ENCODE results near the gene RGS7.
"Not testable (repeated sequence)": the region's sequence is repeated elsewhere in the genome, so short reads cannot be mapped to it uniquely, and the experiment has no call there.

RGS7 gene

DNA sequence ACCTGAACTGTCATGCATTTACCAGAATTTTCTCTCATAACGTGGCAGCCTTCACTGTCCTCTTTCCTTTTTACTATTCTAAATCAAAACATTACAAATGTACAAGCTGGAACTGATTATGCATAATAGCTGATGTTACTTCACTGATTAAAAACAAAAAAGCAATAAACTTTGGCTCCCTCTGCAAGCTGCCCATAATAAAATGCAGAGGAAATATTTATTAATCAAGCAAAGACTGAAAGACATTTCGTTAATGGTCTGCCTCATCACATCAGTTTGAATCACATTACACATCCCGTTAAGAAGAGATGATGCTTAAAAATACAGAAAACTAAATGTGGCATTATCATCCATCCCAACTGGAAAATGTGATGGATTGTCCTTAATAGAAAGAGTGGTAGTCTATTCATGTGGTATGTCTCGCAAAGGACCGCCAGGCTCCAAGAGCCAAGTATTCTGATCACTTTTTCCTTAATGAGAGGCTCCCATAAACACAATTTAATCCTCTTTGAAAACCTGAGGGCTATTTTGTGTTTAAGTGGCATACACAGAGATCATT, 225.3 kb downstream of the RGS7 start:
- DNase-seq = no peak

DNA sequence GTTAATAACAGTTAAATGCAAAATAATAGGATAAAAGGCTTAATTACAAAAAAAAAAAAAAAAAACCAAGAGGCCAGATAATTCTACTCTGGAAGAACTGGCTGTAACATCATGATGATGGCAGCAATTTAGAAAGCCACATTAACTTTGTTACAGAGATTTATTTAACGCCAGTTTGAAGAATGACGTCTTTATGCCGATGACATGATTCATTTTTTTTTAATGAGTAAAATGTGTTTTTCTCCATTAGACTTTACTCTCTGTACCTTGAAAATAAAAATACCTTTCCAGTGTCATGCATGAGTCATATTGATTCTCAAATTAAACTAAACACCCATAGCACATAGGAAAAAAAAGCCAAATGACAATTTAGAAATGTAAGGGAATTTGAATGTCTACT, 226.1 kb downstream of the RGS7 start:
- no peak for DNase-seq

DNA sequence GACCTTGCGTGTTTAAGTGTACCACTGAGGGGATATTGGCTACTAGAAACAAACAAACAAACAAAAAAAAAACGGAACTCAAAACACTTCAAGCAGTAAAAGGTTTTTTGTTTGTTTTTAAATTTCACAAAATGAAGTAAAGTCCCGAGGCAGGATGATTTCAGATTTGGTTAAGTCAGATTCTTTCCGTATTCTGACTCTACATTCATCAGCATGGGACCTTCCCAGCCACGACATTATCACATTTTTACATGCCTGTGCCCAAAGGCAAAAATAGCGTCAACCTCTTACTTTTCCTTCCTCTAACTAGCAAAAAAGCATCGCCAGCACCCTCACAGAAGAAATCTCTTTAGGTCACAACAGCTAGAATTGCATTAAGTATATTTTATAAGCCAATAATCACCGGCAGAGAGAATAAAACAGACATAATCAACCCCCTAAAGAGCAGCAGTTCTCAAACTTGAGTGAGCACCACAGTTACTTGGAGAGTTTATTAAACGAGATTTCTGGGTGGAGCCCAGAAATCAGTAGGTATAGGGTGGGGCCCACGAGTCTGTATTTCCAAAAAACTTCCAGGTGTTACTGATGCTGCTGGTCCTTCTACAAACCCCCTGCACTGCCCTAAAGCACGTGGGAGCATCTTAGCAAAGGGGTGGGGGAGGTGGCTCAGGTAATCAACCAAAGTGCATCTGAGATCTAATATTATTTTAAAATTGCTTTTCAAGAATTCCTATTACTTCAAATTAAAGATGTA, 227.6 kb downstream of the RGS7 start:
- DNase-seq = no peak

DNA sequence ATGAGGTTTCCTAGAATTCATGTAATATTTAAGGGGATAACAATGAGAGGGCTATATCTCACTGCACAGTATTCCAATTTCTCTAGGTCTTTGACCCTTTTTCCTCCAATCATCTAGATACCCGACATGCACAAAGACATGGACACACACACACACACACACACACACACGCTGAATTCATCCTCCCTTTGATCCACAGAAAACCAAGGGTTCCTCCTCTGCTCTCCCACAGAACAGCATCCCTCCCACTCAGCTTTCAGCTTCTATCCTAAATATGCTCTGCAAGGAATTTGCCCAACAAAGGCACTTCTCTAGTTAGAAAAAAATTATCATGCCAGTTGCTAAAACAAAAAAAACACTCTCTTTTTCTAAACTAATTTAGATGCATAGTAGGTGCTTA, 231.7 kb downstream of the RGS7 start:
- no peak for DNase-seq

DNA sequence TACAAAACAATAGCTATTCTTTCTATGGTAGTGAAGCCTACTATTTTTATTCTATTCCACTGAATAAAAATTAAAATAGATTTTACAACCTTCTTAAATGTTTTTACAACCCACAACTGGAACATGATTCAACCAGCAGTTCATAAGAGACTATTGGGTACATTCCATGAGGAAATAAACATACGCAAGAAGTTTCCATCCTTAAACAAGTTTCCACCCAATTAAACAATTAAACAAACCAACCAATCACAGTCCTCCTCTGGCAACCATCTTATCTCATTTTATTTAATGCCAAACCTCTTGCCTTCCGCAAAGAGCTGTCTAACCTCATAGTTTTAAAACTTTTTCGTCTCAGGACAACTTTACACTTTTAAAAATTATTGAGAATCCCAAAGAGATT, 239.0 kb downstream of the RGS7 start:
- no peak for DNase-seq

DNA sequence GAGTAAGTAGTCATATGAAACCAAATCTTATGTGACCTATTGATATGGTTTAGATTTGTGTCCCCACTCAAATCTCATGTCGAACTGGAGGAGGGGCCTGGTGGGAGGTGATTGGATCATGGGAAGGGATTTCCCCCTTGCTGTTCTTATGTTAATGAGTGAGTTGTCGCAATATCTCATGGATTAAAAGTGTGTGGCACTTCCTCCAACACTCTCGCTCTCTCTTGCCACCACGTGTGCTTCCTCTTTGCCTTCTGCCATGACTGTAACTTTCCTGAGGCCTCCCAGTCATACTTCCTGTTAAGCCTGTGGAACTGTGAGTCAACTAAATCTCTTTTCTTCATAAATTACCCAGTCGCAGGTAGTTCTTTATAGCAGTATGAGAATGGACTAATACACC, 241.2 kb downstream of the RGS7 start:
- no peak for DNase-seq

DNA sequence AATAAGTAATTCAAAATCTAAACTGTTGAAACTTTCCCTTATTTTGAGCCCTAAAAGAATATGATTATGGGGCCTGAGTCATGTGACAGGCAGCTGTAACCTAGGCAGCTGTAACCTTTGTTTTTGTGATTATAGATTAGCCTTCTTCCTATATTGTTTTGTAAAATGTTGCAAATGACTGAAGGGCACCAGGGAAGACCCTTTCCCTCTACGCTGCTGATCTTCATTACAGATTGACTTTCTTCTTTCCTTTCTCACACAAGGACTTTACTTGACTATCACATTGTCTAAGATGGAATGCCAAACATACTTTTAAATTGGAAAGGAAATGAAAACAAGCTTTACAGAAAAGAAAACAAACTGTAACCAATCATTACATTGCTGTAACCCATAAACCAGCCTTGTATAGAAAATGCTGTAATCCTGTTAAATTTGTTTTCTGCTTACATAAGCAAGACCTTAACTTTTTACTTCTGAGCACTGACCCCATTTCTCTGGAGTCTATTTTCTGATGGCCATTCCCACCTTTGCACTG, 242.2 kb downstream of the RGS7 start:
- DNase-seq = no peak

DNA sequence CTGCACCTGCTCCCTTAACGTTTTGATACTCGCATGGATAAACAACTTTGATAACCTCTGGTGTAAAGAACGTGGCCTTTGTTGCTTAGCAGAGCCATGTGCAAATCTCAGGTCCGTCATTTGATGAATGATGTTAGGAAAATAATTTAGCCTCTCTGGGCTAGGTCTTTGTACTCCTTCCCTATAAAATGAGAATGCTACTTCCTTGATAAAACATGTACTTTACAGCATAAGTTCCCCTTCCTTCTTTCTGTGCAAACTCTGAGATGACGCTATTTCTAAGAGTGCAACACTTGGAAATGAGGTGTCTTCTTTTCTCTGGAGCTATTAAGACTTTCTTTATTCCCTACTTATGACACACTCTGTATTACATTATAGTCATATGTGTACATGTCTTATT, 243.4 kb downstream of the RGS7 start:
- no peak for DNase-seq

DNA sequence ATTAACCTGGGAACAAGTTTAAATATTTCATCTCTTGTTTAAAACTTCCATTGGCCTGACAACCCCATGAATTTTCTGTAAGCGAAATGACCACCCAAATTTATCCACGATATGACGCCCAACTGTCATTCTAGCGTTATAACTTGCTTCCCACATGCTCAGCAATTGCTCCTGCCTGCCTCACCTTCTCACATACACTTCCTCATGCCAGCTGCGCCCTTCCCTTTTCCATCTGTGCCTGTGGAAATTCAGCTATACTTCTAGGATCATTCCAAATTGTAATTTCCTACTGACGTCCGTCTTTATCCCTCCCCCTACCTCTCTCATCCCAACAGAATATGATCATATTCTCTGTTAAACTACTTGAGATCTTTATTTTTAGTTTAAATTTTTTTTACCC, 248.0 kb downstream of the RGS7 start:
- DNase-seq = no peak

DNA sequence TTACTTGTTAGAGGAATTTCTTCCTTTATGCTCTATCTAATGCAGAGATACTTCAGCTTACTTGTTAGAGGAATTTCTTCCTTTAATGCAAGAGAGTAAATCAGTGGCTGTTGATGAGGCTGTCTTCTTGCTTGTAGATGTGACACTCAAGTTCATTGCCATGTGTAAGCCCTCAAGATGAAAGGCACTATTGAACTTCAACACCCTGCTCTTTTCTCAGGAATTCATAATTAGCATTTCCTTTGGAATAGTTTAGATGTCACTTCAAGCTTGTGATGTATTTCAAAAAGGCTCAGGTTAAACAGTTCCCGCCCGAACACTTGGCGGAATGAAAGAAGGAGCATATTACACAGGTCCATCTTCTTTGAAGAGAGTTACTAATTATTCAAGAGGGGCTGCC, 251.9 kb downstream of the RGS7 start:
- DNase-seq = no peak

DNA sequence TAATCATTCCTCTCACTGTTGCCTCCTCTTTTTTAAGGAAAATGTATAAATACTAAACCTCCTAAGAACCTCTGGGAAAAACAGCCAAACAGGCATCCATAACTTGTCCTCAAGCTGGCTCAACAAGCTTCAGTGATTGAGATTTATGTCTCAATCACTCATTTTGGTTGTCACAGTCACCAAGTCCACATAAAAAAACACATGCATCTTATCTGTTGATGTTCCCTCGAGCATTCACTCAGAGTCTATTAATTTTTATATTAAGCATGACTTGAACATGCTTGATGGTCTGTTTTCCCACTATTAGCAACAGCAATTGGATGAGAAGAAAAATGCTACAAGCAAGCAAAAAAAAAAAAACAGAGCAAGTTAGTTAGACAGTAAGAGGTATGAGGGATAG, 254.3 kb downstream of the RGS7 start:
- no peak for DNase-seq

DNA sequence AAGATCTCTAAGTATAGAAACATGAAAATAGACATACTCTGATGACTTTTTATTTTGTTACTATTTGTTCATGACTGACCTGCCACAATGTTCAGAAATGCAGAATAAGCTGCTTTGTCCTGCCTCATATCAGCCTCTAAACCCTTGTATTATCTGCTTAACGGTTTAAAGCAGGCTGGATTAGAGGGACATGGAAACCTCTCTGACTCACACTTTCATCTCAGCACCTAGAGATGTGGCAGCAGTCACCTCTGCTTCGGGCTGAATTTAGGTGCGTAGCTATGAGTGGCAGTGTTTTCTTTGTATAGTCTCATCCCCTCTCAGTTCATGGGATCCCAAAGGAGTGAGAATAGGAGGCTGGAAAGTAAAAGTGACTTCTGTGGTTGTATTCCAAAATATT, 255.4 kb downstream of the RGS7 start:
- no peak for DNase-seq

DNA sequence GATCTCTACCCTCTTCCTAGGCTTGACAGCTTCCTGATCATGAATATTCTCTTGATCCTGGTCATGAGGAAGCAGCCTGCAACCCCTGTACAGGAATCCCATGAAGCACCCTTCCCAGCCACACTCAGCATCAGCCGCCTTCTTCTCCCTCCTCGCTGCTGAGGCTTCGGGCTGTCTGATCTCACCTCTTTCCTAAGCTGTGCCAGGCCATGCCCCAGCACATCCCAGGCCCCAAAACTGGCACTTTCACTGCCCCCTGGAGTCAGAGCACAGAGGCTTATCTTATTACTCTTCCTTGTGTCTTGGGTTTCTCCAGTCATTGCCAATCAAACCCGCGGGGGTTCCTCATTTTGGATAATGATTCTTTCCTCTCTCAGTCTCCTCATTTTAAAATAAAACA, 259.5 kb downstream of the RGS7 start:
- DNase-seq = no peak

DNA sequence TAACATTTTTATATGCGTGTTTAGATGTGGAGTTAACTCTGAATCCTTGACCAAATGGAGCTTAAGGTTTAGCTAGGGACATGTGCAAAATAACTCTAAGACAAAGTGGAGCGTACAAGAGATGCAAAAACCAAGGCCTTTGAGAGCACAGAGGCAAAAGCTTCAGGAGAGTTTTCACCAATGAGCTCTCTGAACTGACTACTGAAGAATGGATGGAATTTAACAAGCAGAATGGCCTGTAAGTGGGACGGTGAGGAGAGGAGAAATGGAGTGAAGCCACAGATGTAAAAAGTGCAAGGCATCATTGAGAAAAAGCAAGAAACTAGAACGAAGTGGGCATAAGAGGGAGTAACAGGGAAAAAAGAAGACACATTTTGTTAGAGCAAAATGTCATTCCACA, 260.0 kb downstream of the RGS7 start:
- no peak for DNase-seq

DNA sequence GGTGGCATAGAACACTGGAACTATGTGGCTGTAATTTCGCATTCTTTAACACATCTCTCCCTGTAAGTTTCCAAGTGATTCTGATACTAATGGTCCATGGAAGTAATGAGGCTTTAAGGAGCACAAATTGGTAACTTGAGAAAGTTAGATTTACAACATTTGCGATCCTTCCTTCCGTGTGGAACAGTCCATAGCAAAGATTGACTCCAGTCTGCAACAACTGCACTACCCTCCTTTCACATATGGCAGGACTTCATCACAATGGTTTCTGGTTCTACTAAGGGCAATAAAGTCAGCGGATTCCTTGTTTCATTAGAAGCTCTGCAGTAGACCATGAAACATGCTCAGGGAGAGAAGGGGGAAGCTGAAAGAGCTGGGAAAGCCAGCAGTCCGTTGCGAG, 261.2 kb downstream of the RGS7 start:
- DNase-seq = no peak

DNA sequence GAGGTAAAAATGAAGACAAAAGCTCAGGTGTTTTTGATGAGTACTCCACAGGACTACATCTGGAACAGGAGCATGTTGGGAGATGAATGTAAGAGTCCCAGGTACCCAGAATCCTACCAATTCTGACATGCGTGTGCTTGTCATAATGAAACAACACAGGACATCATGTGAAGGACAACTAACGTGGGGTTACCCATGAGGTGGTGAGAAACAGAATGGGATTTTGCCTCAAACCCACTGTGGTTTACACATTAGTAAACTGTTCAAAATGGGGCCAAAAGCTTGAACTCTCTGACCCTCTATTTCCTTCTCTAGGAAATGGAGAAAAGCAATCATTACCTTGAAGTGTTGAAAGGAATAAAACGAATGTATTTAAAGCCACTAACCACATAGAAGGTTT, 266.2 kb downstream of the RGS7 start:
- DNase-seq = no peak

DNA sequence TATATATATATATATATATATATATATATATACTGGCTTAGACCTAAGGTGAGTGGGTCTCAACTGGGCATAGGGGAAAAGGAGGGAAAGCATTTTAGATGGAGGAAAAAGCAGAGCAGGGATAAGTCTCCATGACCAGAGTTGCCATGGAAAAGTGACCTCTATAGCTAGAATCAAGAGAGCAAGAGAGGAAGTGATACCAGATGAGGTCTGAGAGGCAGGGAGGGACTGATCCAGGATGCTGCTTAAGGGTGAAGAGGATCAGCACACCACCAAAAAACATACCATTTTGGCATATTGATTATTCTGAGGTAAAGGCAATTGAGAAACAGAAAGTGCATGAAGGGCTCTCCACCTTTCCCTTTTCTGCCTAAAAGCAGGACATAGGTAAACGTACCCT, 267.9 kb downstream of the RGS7 start:
- DNase-seq = not testable (repeated sequence)

DNA sequence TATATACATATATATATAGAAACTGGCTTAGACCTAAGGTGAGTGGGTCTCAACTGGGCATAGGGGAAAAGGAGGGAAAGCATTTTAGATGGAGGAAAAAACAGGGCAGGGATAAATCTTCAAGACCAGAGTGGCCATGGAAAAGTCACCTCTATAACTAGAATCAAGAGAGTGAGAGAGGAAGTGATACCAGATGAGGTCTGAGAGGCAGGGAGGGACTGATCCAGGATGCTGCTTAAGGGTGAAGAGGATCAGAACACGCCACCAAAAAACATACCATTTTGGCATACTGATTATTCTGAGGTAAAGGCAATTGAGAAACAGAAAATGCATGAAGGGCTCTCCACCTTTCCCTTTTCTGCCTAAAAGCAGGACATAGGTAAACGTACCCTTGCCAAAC, 268.9 kb downstream of the RGS7 start:
- DNase-seq = not testable (repeated sequence)

DNA sequence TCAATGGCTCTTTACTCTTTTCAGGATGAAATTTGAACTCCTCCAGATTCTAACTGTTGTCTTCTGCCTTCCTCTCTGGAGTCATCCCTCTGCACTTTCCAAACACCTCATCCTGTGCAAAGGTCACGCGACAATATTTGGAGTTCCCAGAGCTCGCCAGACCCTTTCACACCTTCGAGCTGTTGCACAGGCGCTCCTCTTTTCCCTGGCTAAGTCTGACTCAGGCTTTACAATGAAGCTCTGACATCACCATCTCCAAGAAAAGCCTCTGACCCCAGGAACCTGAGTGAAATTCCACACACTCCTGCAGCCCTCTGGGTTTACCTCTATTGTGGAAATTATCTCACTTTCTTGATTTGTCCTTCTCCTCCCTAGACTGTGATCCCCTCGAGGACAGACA, 270.3 kb downstream of the RGS7 start:
- DNase-seq = no peak

DNA sequence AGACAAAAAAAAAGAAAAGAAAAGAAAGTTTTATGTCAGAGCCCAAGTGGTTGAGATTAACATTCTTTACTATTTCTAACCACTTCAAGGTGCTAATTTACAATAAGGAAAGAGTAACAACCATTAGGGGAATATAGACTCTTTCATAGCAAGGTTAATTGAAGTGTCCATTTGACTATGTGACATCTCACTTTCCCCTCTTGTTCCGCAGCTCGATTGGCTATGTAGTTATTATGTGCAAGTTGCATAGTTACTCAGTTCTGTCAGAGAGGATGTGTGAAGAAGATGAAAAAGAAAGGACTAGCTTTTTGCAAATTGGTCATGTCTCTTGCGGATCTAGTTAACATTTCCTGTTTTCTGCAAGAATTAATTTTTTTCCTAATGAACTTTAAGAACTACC, 273.7 kb downstream of the RGS7 start:
- DNase-seq = no peak

DNA sequence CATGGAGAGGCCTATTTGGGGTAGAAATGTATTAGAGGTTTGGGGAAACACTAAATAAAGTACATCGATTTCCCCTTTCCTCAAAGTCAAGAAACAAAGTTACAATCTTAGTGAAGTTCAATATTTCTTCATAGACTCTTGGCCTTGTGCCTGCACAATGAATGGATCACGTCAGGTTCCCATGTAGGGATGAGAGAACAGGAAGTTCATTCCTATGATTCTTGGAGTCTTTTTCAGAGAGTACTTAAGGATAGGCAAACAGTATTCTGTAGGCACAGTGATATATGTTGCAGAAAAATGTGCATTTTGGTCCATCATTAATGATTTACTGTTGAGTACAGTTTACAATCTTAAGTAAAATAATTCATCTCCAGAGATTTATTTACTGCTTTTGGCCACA, 275.5 kb downstream of the RGS7 start:
- no peak for DNase-seq

DNA sequence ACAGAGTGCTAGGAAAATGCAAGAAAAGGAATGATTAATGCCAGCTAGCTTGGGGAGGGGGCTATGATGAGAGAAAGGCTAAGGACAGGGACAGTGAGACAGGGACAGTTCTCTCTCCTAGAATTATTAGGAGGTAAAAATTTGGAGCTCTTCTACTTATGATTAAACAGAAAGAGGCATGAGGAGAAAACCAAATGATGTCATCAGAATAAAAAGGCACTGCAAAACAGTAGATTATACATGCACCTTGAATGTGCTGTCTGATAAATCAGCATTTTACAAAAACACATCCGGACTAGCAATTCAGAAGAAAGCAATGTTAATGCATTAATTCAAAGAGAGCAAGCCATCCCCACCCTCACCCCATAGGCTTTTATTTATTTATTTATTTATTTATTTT, 277.5 kb downstream of the RGS7 start:
- no peak for DNase-seq

DNA sequence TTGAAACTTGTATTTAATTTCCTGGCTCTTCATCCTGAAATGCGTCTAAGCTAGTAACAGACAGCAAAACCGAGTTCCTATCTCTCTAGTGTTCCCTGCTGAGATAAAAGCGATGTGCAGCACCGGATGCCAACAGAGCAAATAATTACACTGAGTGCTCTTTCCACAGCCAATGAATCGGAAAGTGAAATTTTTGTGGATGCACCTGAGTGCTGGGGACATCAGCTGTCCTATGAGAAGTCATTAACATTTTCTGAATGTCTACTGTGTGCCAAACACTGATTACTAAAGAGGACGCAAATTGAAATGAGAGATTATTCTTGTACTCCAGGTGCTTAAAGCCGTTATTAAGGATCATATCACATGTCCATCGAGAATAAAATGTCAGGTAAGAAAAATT, 278.0 kb downstream of the RGS7 start:
- no peak for DNase-seq

DNA sequence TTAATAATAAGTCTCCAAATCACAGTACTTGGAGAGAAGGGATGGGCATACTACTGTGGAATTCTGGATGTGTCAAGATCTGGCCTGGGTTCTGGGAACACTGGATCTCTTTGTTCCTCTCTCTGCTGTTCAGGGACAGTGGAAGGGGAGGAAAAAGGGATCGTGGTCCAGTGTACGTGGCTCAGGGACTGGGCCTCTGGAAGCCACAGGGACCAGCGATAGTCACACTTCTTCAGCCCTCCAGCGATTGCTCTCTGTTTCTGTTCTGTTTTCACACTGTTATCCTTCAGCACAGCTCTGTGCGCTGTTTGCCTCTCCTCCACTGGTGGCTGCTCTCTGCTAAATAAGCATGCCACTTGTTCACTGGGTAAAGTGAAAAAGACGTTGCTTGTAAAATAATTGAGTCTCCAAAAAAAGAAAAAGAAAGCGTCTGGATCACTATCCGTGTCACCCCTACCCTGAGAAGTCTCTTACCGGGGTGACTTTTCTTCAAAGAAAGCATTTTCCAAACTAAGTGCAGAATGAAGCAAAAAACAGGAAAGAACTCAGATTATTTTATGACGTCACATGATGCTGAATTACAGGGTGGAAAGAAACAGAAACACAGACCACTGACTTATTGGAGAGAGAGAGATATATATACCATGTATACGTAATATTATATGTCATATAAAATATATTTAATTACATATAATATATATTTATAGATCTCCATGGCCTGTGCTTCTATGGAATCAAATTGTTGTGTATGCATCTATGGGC, 279.4 kb downstream of the RGS7 start:
- DNase-seq = no peak

All from SW 1271 (cell line).